Osteocyte (in vitro differentiated cells): Measurements from ENCODE around the gene ADARB1. TPM values are rescaled to one million over a fixed set of nuclear protein-coding genes. Genes with fewer than 3 reads are reported as not detected.
A peak's percentile ranks its signal among the peaks of the same experiment; 100 is the strongest.

Experiments
- DNase-seq: peaks from one replicate; pipeline ENCODE4 v3.0.0; 2021; ENCODE audit warnings: mixed read lengths; ENCODE audit not compliant: unreplicated experiment; ENCODE audit errors: extremely low spot score
- H3K27ac Mint-ChIP-seq: one replicate; pipeline ENCODE4 v1.8.0; 2021; ENCODE audit warnings: mild to moderate bottlenecking, mixed read lengths; ENCODE audit not compliant: unreplicated experiment
- H3K27me3 Mint-ChIP-seq: one replicate; pipeline ENCODE4 v1.8.0; 2021; ENCODE audit warnings: mixed read lengths; ENCODE audit not compliant: unreplicated experiment
- H3K36me3 Mint-ChIP-seq: one replicate; pipeline ENCODE4 v1.8.0; 2021; ENCODE audit warnings: mixed read lengths; ENCODE audit not compliant: unreplicated experiment
- H3K4me1 Mint-ChIP-seq: one replicate; pipeline ENCODE4 v1.8.0; 2021; ENCODE audit warnings: mixed read lengths; ENCODE audit not compliant: unreplicated experiment
- H3K4me3 Mint-ChIP-seq: one replicate; pipeline ENCODE4 v1.8.0; 2021; ENCODE audit warnings: mild to moderate bottlenecking, moderate library complexity, mixed read lengths; ENCODE audit not compliant: unreplicated experiment
- H3K9me3 Mint-ChIP-seq: one replicate; pipeline ENCODE4 v1.8.0; 2021; ENCODE audit warnings: mixed read lengths; ENCODE audit not compliant: unreplicated experiment
- total RNA-seq: library from RNA; stranded (reverse); gene quantifications from 2 replicates; pipeline ENCODE4 v1.2.1, GENCODE V29; 2021
- TF ChIP-seq, protein P1 (sequence below): fragments of 200-600 bp; sonication (generic); IDR thresholded peaks from 2 replicates; pipeline ENCODE4 v1.5.0; 2021; ENCODE audit warnings: antibody characterized with exemption, mild to moderate bottlenecking, moderate library complexity

ADARB1 gene
- total RNA-seq, 1 donor from 2014 or later: 126 TPM

- TF ChIP-seq, protein P1, sequence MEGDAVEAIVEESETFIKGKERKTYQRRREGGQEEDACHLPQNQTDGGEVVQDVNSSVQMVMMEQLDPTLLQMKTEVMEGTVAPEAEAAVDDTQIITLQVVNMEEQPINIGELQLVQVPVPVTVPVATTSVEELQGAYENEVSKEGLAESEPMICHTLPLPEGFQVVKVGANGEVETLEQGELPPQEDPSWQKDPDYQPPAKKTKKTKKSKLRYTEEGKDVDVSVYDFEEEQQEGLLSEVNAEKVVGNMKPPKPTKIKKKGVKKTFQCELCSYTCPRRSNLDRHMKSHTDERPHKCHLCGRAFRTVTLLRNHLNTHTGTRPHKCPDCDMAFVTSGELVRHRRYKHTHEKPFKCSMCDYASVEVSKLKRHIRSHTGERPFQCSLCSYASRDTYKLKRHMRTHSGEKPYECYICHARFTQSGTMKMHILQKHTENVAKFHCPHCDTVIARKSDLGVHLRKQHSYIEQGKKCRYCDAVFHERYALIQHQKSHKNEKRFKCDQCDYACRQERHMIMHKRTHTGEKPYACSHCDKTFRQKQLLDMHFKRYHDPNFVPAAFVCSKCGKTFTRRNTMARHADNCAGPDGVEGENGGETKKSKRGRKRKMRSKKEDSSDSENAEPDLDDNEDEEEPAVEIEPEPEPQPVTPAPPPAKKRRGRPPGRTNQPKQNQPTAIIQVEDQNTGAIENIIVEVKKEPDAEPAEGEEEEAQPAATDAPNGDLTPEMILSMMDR: no peak
- Mint-ChIP-seq H3K4me1 (peaks cover 48% of the 10 kb centered on the region), H3K27me3 (no peaks in the 10 kb centered on the region), H3K4me3 (no peak overlapping the region), H3K27ac (no peak overlapping the region), H3K9me3 (peaks cover 8% of the 10 kb centered on the region), H3K36me3 (no peaks in the 10 kb centered on the region)
- DNase-seq: peak; percentile 83
These were observed 42.0 kb upstream of the ADARB1 start for GRCh38 chr21:45032332-45032731.

DNA sequence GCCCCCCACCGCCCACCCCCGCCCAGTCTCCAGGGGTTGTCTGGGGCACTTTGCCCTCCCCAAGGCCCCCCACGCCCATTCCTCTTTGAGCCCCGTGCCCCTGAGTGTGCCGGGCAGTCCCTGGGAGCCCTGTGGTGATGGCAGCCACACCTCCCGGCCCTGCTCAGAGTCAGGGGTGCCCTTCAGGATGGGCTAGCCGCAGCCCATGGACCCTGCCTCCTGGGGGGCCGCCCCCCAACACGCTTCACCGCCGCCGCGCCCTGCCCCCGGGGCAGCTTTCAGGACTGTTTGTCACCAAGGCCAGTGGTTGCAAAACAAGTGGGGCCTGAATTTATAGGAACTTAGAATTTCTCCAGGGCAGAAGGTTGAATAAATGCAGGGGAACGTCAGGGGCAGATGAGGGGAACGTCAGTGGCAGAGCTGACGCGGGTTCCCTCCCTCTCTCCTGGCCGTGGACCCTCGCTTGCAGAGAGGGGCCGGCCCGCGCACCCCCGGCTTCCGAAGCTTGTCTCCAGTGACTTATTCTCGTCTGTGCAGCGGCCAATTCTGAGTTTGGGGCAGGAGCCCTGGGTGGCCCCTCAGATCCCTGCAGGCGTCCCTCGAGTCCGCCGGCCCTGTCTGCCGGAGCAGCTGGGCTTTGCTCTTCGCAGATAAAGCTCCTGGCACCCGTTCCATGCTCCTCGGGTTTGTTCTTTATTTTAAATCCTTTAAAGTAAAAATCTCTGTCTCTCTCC is 41.2 kb upstream of the ADARB1 start:
- no peak for DNase-seq
- peaks cover 8% of the 10 kb centered on the region for H3K9me3 Mint-ChIP-seq
- H3K4me3 Mint-ChIP-seq: no peak overlapping the region
- H3K36me3 Mint-ChIP-seq: no peaks in the 10 kb centered on the region
- H3K27me3 Mint-ChIP-seq: no peaks in the 10 kb centered on the region
- H3K4me1 Mint-ChIP-seq: peaks cover 48% of the 10 kb centered on the region
- TF ChIP-seq, protein P1: no peak
- H3K27ac Mint-ChIP-seq: no peak overlapping the region

GRCh38 chr21:45033791-45034555 is 40.4 kb upstream of the ADARB1 start:
- H3K4me3 Mint-ChIP-seq: peak overlapping the region; percentile 23
- H3K36me3 Mint-ChIP-seq: no peaks in the 10 kb centered on the region
- no peaks in the 10 kb centered on the region for H3K27me3 Mint-ChIP-seq
- H3K27ac Mint-ChIP-seq: peak overlapping the region; percentile 65
- H3K4me1 Mint-ChIP-seq: peaks cover 51% of the 10 kb centered on the region
- DNase-seq: no peak
- TF ChIP-seq, protein P1: no peak
- H3K9me3 Mint-ChIP-seq: peaks cover 8% of the 10 kb centered on the region

GRCh38 chr21:45034556-45035476 is 39.6 kb upstream of the ADARB1 start:
- no peak for DNase-seq
- H3K4me3 Mint-ChIP-seq: no peak overlapping the region

More at GRCh38 chr21:45034556-45035476, 39.6 kb upstream of the ADARB1 start:
- H3K4me1 Mint-ChIP-seq: peaks cover 50% of the 10 kb centered on the region
- no peaks in the 10 kb centered on the region for H3K36me3 Mint-ChIP-seq
- TF ChIP-seq, protein P1: no peak
- H3K9me3 Mint-ChIP-seq: peaks cover 8% of the 10 kb centered on the region
- H3K27me3 Mint-ChIP-seq: no peaks in the 10 kb centered on the region
- peak overlapping the region; percentile 65 for H3K27ac Mint-ChIP-seq
